Sigmoid colon (tissue), 7 donors: ENCODE measurements around the gene PACS2. TPM values are rescaled to one million over a fixed set of nuclear protein-coding genes. Genes with fewer than 3 reads are reported as not detected.

Experiments used
- DNase-seq: peaks from one replicate; pipeline ENCODE4 v3.0.0-alpha.2; 2019
- H3K27ac ChIP-seq, 4 donors: fragments of 200-600 bp; sonication (generic); one replicate each; pipeline ENCODE4 v1.5.1; 2016 to 2019; ENCODE audit warnings: mild to moderate bottlenecking in 1 of 4
- H3K27me3 ChIP-seq, 3 donors: fragments of 200-600 bp; sonication (generic); one replicate each; pipeline ENCODE4 v1.5.1; 2019; ENCODE audit warnings: mild to moderate bottlenecking in 1 of 3
- H3K36me3 ChIP-seq, 4 donors: fragments of 200-600 bp; sonication (generic); one replicate each; pipeline ENCODE4 v1.5.1; 2016 to 2019
- H3K4me1 ChIP-seq, 4 donors: fragments of 200-600 bp; sonication (generic); one replicate each; pipeline ENCODE4 v1.5.1; 2017 to 2019
- H3K4me3 ChIP-seq, 4 donors: fragments of 200-600 bp; sonication (generic); one replicate each; pipeline ENCODE4 v1.5.1; 2017 to 2019; ENCODE audit warnings: mild to moderate bottlenecking in 2 of 4, moderate library complexity in 1 of 4
- H3K9me3 ChIP-seq, 4 donors: fragments of 200-600 bp in 3 of 4; sonication (generic) in 3 of 4; one replicate each; pipeline versions ENCODE4 v1.5.1 to v1.6.1; 2013 to 2019
- CTCF ChIP-seq, 4 experiments: fragments of 450-650 bp in 3 of 4; fragments of 200-600 bp in 1 of 4; IDR thresholded peaks; one replicate each; pipeline ENCODE4 v1.5.1; 2016 to 2019; ENCODE audit warnings: antibody characterized with exemption in 4 of 4, mild to moderate bottlenecking in 3 of 4, moderate library complexity in 2 of 4
- EP300 ChIP-seq, 4 donors: sonication (generic); formaldehyde crosslinking; IDR thresholded peaks; one replicate each; pipeline ENCODE4 v1.6.1; 2017; ENCODE audit warnings: antibody characterized with exemption in 4 of 4
- POLR2A ChIP-seq, 2 donors: fragments of 450-650 bp; IDR thresholded peaks; one replicate each; pipeline ENCODE4 v1.6.1; 2016; ENCODE audit warnings: antibody characterized with exemption in 2 of 2, mild to moderate bottlenecking in 2 of 2, moderate library complexity in 2 of 2
- POLR2AphosphoS5 ChIP-seq, 4 donors: sonication (generic); formaldehyde crosslinking; IDR thresholded peaks; one replicate each; pipeline ENCODE4 v1.6.1; 2017; ENCODE audit warnings: antibody characterized with exemption in 4 of 4
- WGBS, 2 donors: extraction: QIAGEN DNeasy Blood & Tissue Kit; methylation state at CpG; one replicate each; pipeline ENCODE4 v1.1.7; 2013; 5-methylcytosine and 5-hydroxymethylcytosine counted together
- intact Hi-C: fragments of 100-400 bp; cut with DNase I; formaldehyde crosslinking; loops from one replicate; pipeline ENCODE4 v1.15.1; 2023
- polyA plus RNA-seq, 3 donors: library from polyadenylated mRNA; stranded (reverse); fragments of 200-250 nt; gene quantifications; one replicate each; pipeline ENCODE4 v1.2.3, GENCODE V29; 2013
- total RNA-seq, 4 donors: library from RNA; depleted of rRNA; stranded (reverse); fragments of >200 nt; gene quantifications; one replicate each; pipeline ENCODE4 v1.1.0, GENCODE V29; 2016
- donor health status: healthy with polysubstance abuse.
- donor health status: Bipolar disorder and iron deficiency.
- donor health status: healthy.

Gene PACS2
- total and polyA plus RNA-seq, 7 donors: 19.8 to 90.6 (median 46.7) TPM

DNA sequence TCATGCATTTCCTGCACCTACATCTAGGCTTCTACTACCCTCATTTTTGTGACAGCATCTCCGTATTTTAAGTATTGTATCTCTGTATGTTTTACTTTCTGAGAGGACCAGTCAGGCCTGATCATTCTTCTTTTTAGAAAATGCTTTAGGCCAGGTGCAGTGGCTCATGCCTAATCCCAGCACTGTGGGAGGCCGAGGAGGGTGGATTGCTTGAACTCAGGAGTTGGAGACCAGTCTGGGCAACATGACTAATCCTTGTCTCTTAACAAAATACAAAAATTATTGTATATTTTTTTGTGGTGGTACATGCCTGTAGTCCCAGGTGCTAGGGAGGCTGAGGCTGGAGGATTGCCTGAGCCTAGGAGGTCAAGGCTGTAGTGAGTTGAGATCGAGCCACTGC is 36.9 kb downstream of the PACS2 start:
- intact Hi-C loops: loop anchor here (5.0 kb wide), 1 partner anchor 259 kb away; no protein-coding TSS in a partner anchor
- no peak overlapping the region for H3K27ac ChIP-seq
- H3K4me3 ChIP-seq: no peak overlapping the region
- peaks cover 0 to 23% (median 8%) of the 10 kb centered on the region in 4 donors for H3K36me3 ChIP-seq
- 94 to 97% methylated on average over 3 of the region's 3 CpGs for WGBS, 2 donors
- no peaks in the 10 kb centered on the region for H3K9me3 ChIP-seq
- no peaks in the 10 kb centered on the region for H3K27me3 ChIP-seq
- H3K4me1 ChIP-seq: peaks cover 0 to 14% (median 4%) of the 10 kb centered on the region in 4 donors
- no peak for TF ChIP-seq CTCF (IDR thresholded peaks at IDR 0.05)
- DNase-seq: no peak

DNA sequence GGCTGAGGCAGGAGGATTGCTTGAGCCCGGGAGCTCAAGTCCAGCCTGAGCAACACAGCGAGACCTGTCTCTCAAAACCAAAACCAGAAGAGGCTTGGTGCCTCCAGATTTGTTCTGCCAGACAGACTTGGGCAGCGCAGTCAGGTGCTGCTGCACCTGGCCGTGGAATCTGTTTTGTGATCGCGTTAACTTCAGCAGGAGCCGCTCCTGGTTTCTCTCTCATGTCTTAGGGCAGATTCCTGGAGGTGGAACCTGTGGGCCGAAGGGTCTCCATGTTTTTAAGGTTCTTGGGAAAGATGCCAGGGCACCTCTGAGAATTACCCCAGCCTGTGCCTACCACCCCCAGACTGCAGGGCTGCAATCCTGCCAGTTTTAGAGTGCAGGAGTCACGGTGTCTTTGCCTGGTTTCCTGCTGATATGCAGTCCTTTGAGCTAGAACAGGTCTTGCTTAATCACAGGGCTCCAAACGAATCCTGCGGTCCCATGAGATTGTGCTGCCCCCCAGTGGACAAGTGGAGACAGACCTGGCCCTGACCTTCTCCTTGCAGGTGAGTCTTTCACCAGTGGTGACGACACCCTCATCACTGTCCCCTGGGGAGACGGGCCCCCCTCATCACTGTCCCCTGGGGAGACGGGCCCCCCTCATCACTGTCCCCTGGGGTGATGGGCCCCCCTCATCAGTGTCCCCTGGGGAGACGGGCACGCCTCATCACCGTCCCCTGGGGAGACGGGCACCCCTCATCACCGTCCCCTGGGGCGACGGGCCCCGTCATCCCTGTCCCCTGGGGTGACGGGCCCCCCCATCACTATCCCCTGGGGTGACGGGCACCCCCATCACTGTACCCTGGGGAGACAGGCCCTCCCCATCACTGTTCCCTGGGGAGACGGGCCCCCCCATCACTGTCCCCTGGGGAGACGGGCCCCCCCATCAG is 37.6 kb downstream of the PACS2 start:
- peaks cover 0 to 10% (median 4%) of the 10 kb centered on the region in 4 donors for H3K4me1 ChIP-seq
- no peaks in the 10 kb centered on the region for H3K9me3 ChIP-seq
- TF ChIP-seq EP300 (IDR thresholded peaks at IDR 0.05) (no peak), POLR2A (IDR thresholded peaks at IDR 0.05) (no peak), CTCF (IDR thresholded peaks at IDR 0.05) (peak; percentile 68 to 90 (median 84)), POLR2AphosphoS5 (IDR thresholded peaks at IDR 0.05) (no peak)
- WGBS, 2 donors: 58 to 64% methylated on average over 26 of the region's 26 CpGs
- peaks cover 0 to 24% (median 8%) of the 10 kb centered on the region in 4 donors for H3K36me3 ChIP-seq
- peak overlapping the region in 1 of 4 donors; percentile 3 for H3K27ac ChIP-seq
- intact Hi-C loops: loop anchor here (1.0 to 5.0 kb wide), 2 partner anchors 149 to 260 kb away; no protein-coding TSS in a partner anchor
- no peaks in the 10 kb centered on the region for H3K27me3 ChIP-seq
- DNase-seq: peak; percentile 90
- no peak overlapping the region for H3K4me3 ChIP-seq

DNA sequence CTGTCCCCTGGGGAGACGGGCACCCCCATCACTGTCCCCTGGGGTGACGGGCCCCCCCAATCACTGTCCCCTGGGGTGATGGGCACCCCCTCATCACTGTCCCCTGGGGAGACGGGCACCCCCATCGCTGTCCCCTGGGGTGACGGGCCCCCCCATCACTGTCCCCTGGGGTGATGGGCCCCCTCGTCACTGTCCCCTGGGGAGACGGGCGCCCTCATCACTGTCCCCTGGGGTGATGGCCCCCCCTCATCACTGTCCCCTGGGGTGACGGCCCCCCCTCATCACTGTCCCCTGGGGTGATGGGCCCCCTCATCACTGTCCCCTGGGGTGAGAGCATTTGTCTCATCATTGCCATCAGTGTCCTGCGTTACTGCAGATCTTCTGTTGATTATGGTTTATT is 38.6 kb downstream of the PACS2 start:
- Histone ChIP-seq H3K27ac (no peak overlapping the region), H3K36me3 (peaks cover 0 to 24% (median 8%) of the 10 kb centered on the region in 4 donors), H3K27me3 (no peaks in the 10 kb centered on the region), H3K9me3 (no peaks in the 10 kb centered on the region), H3K4me1 (peaks cover 0 to 5% (median 4%) of the 10 kb centered on the region in 4 donors), H3K4me3 (no peak overlapping the region)
- DNase-seq: no peak
- intact Hi-C loops: loop anchor here (5.0 kb wide), 1 partner anchor 261 kb away; no protein-coding TSS in a partner anchor
- TF ChIP-seq POLR2AphosphoS5 (IDR thresholded peaks at IDR 0.05) (no peak), CTCF (IDR thresholded peaks at IDR 0.05) (no peak)
- WGBS, 2 donors: 92 to 94% methylated on average over 10 of the region's 10 CpGs

GRCh38 chr14:105354541-105354940 is 40.0 kb downstream of the PACS2 start:
- peaks cover 0 to 28% (median 7%) of the 10 kb centered on the region in 4 donors for H3K36me3 ChIP-seq
- no peak overlapping the region for H3K27ac ChIP-seq
- intact Hi-C loops: loop anchor here (5.0 kb wide), 1 partner anchor 262 kb away; no protein-coding TSS in a partner anchor
- H3K27me3 ChIP-seq: no peaks in the 10 kb centered on the region
- no peak for TF ChIP-seq CTCF (IDR thresholded peaks at IDR 0.05)
- no peak for TF ChIP-seq POLR2AphosphoS5 (IDR thresholded peaks at IDR 0.05)
- TF ChIP-seq EP300 (IDR thresholded peaks at IDR 0.05): no peak
- no peak for TF ChIP-seq POLR2A (IDR thresholded peaks at IDR 0.05)
- peaks cover 0 to 5% (median 4%) of the 10 kb centered on the region in 4 donors for H3K4me1 ChIP-seq
- WGBS, 2 donors: 96% methylated on average over 20 of the region's 20 CpGs
- DNase-seq: no peak
- H3K9me3 ChIP-seq: no peaks in the 10 kb centered on the region
- H3K4me3 ChIP-seq: no peak overlapping the region
